Measurements from ENCODE around the gene PIWIL4. TPM values are rescaled to one million over a fixed set of nuclear protein-coding genes. Genes with fewer than 3 reads are reported as not detected.

PIWIL4 gene
- total RNA-seq, 1 experiment from 2014 or later: not detected

- no peak for TF ChIP-seq CTCF (conservative IDR thresholded peaks at IDR 0.05)
- no peak overlapping the region for H3K4ac ChIP-seq (ENCODE audit: low read depth, low read length)
- no peak overlapping the region for H2AK5ac ChIP-seq (ENCODE audit: insufficient read length, low read length)
- no peak overlapping the region for H2BK15ac ChIP-seq (ENCODE audit: low read depth, low read length)
- Mint-ChIP-seq H3K9me3 (no peaks in the 10 kb centered on the region), H3K36me3 (ENCODE audit: insufficient read depth in 1 of 3, low read depth in 3 of 3) (no peaks in the 10 kb centered on the region), H3K27ac (no peak overlapping the region), H3K27me3 (ENCODE audit: low read depth) (no peaks in the 10 kb centered on the region), H3K4me1 (peaks cover 6 to 10% of the 10 kb centered on the region in 2 experiments), H3K4me3 (no peak overlapping the region)
- no peak overlapping the region for H2BK12ac ChIP-seq (ENCODE audit: insufficient read length, low read depth, low read length)
- WGBS (ENCODE audit: extremely low coverage, insufficient read length, low lambda C conversion rate): no CpG with 5 or more reads among the region's 2 CpGs
- no peaks in the 10 kb centered on the region for H4K20me1 ChIP-seq (ENCODE audit: control insufficient read depth, insufficient read depth, insufficient read length)
- H3K23me2 ChIP-seq (ENCODE audit: insufficient read length, low read depth, low read length, poor library complexity, severe bottlenecking): no peaks in the 10 kb centered on the region
- no peak overlapping the region for H4K8ac ChIP-seq (replicated peaks; ENCODE audit: insufficient read length, low read depth, low read length)
- H2BK120ac ChIP-seq (ENCODE audit: low read depth, low read length, poor library complexity, severe bottlenecking): no peak overlapping the region
- H3K9me3 ChIP-seq (ENCODE audit: control insufficient read depth, low read depth, low read length): no peaks in the 10 kb centered on the region
- H3K56ac ChIP-seq (ENCODE audit: insufficient read length, low read depth, low read length): no peak overlapping the region
- H3K79me1 ChIP-seq (ENCODE audit: insufficient read depth, low read depth, low read length, poor library complexity, severe bottlenecking): no peaks in the 10 kb centered on the region
- no peak for DNase-seq
- H2BK20ac ChIP-seq (ENCODE audit: low read depth, low read length, poor library complexity, severe bottlenecking): no peak overlapping the region
- H2BK5ac ChIP-seq (ENCODE audit: insufficient read length, low read length): no peak overlapping the region
- no peak overlapping the region for H3K23ac ChIP-seq (ENCODE audit: insufficient read length, low read depth, low read length)
- H3K79me2 ChIP-seq (ENCODE audit: insufficient read depth, low read length): no peaks in the 10 kb centered on the region
- no peak overlapping the region for H3K9ac ChIP-seq (ENCODE audit: extremely low read depth, insufficient read length, low read length)
- no peak overlapping the region for H3K18ac ChIP-seq (ENCODE audit: insufficient read length, low read depth, low read length)
- H3K27ac ChIP-seq (ENCODE audit: insufficient read length, low read depth, low read length): no peak overlapping the region
- no peak overlapping the region for H3T11ph ChIP-seq (ENCODE audit: low read length)
- H3K14ac ChIP-seq (ENCODE audit: insufficient read depth, low read length): no peak overlapping the region
- H3K4me1 ChIP-seq (ENCODE audit: insufficient read depth, low read length): no peaks in the 10 kb centered on the region
- no peak overlapping the region for H2AFZ ChIP-seq (ENCODE audit: low read length)
- no peak overlapping the region for H4K91ac ChIP-seq (ENCODE audit: insufficient read length, low read depth, low read length)
- H4K5ac ChIP-seq (ENCODE audit: insufficient read length, low read depth, low read length): no peak overlapping the region
- H3K27me3 ChIP-seq (ENCODE audit: insufficient read depth, low read length): no peaks in the 10 kb centered on the region
- H3K4me2 ChIP-seq (ENCODE audit: insufficient read depth, insufficient read length, low read length): no peak overlapping the region
Measured at GRCh38 chr11:94559361-94559760, 7.8 kb upstream of the PIWIL4 start.
